ENCODE measurements around the gene TSPAN9. TPM values are rescaled to one million over a fixed set of nuclear protein-coding genes. Genes with fewer than 3 reads are reported as not detected.

TSPAN9 gene
- polyA plus RNA-seq, 4 donors = 90.1 to 101 (median 97.8) TPM

- DNase-seq (ENCODE audit: low read depth in 4 of 4, low spot score in 3 of 4) = no peak
These were observed 100.7 kb downstream of the TSPAN9 start for GRCh38 chr12:3177778-3178425.

GRCh38 chr12:3178671-3179313 is 101.6 kb downstream of the TSPAN9 start:
- no peak for DNase-seq (ENCODE audit: low read depth in 4 of 4, low spot score in 3 of 4)

GRCh38 chr12:3179731-3180130 is 102.6 kb downstream of the TSPAN9 start:
- DNase-seq (ENCODE audit: low read depth in 4 of 4, low spot score in 3 of 4) = no peak

- DNase-seq (ENCODE audit: low read depth in 4 of 4, low spot score in 3 of 4) = no peak
These were observed 105.2 kb downstream of the TSPAN9 start for GRCh38 chr12:3182426-3182825.

GRCh38 chr12:3184485-3184884 is 107.3 kb downstream of the TSPAN9 start:
- DNase-seq (ENCODE audit: low read depth in 4 of 4, low spot score in 3 of 4) = no peak

- no peak for DNase-seq (ENCODE audit: low read depth in 4 of 4, low spot score in 3 of 4)
These were observed 108.2 kb downstream of the TSPAN9 start for GRCh38 chr12:3185260-3185870.

GRCh38 chr12:3186546-3187215 is 109.5 kb downstream of the TSPAN9 start:
- no peak for DNase-seq (ENCODE audit: low read depth in 4 of 4, low spot score in 3 of 4)

- DNase-seq (ENCODE audit: low read depth in 4 of 4, low spot score in 3 of 4) = no peak
These were observed 110.9 kb downstream of the TSPAN9 start for GRCh38 chr12:3187846-3188770.

GRCh38 chr12:3189282-3189681 is 112.1 kb downstream of the TSPAN9 start:
- DNase-seq (ENCODE audit: low read depth in 4 of 4, low spot score in 3 of 4) = no peak

GRCh38 chr12:3190101-3190500 is 112.9 kb downstream of the TSPAN9 start:
- no peak for DNase-seq (ENCODE audit: low read depth in 4 of 4, low spot score in 3 of 4)

- DNase-seq (ENCODE audit: low read depth in 4 of 4, low spot score in 3 of 4) = no peak
These were observed 114.3 kb downstream of the TSPAN9 start for GRCh38 chr12:3191450-3191849.

GRCh38 chr12:3192221-3192620 is 115.0 kb downstream of the TSPAN9 start:
- DNase-seq (ENCODE audit: low read depth in 4 of 4, low spot score in 3 of 4) = no peak

GRCh38 chr12:3193131-3193530 is 116.0 kb downstream of the TSPAN9 start:
- no peak for DNase-seq (ENCODE audit: low read depth in 4 of 4, low spot score in 3 of 4)

- DNase-seq (ENCODE audit: low read depth in 4 of 4, low spot score in 3 of 4) = no peak
These were observed 116.6 kb downstream of the TSPAN9 start for GRCh38 chr12:3193755-3194154.

- DNase-seq (ENCODE audit: low read depth in 4 of 4, low spot score in 3 of 4) = no peak
These were observed 118.2 kb downstream of the TSPAN9 start for GRCh38 chr12:3195337-3195736.

- no peak for DNase-seq (ENCODE audit: low read depth in 4 of 4, low spot score in 3 of 4)
These were observed 118.8 kb downstream of the TSPAN9 start for GRCh38 chr12:3195859-3196483.

- no peak for DNase-seq (ENCODE audit: low read depth in 4 of 4, low spot score in 3 of 4)
These were observed 119.3 kb downstream of the TSPAN9 start for GRCh38 chr12:3196488-3196887.

GRCh38 chr12:3197131-3197818 is 120.1 kb downstream of the TSPAN9 start:
- DNase-seq (ENCODE audit: low read depth in 4 of 4, low spot score in 3 of 4) = no peak

- DNase-seq (ENCODE audit: low read depth in 4 of 4, low spot score in 3 of 4) = peak in 1 of 4 donors; percentile 38
These were observed 122.4 kb downstream of the TSPAN9 start for GRCh38 chr12:3199551-3200031.

All from right renal pelvis (tissue), 4 donors.